A549 (cell line): ENCODE measurements around the gene RORC.

ENCODE experiments used
- MYC ChIP-seq: IDR thresholded peaks from 2 replicates; pipeline ENCODE4 v1.6.1; 2012; ENCODE audit warnings: mild to moderate bottlenecking, inconsistent platforms, low read length, improper control_type of control experiment, borderline replicate concordance
- NPAS2 ChIP-seq: fragments of 250-450 bp; sonication (Bioruptor Pico); IDR thresholded peaks from 2 replicates; pipeline ENCODE4 v1.8.0; 2022; ENCODE audit warnings: mild to moderate bottlenecking, moderate library complexity, borderline replicate concordance
- TF ChIP-seq, protein P1 (sequence below): fragments of >200 bp; sonication (Bioruptor Twin); formaldehyde crosslinking; IDR thresholded peaks from 3 replicates; pipeline ENCODE4 v1.5.1; 2016
- TF ChIP-seq, protein P2 (sequence below): fragments of 200-600 bp; sonication (generic); IDR thresholded peaks from 2 replicates; pipeline ENCODE4 v1.6.1; 2016; ENCODE audit warnings: antibody characterized with exemption, mild to moderate bottlenecking, moderate library complexity

DNA sequence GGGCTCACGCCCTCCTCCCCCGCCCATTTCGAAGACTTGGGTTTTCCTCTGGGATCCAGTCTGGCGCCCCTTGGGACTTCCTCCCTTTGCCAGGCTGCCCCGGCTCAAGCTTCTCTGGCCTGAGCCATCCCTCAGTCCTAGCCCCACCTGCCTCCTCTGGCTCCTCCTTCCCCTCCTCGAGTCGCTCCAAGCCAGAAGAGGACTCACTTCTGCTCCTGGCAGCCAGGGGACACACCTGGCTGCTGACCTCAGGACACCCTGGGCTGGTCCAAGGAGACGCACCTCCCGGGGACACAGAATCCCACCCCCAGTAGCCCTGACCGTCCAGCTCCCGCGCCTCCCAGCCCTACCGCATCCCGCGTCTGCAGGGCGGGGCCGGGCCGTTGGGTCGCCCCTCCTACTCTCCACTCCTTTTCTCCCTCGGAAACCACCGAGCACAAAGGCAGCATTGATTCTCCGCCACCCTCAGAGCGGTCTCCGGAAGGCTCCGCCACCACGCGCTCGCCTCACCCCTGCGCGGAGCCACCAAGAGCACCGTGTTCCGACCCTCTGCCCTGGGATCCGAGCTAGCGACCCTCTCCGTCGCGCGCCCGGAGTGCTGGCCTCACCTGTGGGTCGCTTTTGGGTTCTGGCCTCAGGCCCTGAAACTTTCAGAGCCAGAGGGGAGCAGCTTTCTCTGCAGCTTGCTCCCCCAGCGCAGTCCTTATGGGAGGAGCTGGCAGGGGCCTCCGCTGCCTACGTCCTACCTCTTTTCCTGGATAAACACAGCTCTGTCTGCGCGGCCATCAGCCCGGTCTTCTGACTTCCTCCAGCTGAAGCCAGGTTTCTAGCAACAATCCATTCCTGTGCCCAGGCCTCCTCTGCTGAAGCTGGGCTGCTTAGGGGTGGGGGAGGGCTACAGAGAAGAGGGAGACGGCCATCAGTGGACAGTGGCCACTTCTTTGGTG lies 8.1 kb upstream of the RORC start, which contains the start of gene C2CD4D:
- TF ChIP-seq, protein P1, sequence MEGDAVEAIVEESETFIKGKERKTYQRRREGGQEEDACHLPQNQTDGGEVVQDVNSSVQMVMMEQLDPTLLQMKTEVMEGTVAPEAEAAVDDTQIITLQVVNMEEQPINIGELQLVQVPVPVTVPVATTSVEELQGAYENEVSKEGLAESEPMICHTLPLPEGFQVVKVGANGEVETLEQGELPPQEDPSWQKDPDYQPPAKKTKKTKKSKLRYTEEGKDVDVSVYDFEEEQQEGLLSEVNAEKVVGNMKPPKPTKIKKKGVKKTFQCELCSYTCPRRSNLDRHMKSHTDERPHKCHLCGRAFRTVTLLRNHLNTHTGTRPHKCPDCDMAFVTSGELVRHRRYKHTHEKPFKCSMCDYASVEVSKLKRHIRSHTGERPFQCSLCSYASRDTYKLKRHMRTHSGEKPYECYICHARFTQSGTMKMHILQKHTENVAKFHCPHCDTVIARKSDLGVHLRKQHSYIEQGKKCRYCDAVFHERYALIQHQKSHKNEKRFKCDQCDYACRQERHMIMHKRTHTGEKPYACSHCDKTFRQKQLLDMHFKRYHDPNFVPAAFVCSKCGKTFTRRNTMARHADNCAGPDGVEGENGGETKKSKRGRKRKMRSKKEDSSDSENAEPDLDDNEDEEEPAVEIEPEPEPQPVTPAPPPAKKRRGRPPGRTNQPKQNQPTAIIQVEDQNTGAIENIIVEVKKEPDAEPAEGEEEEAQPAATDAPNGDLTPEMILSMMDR, result no peak
- TF ChIP-seq NPAS2 (CRISPR knock-in tag) (no peak), MYC (no peak)
- TF ChIP-seq, protein P2, sequence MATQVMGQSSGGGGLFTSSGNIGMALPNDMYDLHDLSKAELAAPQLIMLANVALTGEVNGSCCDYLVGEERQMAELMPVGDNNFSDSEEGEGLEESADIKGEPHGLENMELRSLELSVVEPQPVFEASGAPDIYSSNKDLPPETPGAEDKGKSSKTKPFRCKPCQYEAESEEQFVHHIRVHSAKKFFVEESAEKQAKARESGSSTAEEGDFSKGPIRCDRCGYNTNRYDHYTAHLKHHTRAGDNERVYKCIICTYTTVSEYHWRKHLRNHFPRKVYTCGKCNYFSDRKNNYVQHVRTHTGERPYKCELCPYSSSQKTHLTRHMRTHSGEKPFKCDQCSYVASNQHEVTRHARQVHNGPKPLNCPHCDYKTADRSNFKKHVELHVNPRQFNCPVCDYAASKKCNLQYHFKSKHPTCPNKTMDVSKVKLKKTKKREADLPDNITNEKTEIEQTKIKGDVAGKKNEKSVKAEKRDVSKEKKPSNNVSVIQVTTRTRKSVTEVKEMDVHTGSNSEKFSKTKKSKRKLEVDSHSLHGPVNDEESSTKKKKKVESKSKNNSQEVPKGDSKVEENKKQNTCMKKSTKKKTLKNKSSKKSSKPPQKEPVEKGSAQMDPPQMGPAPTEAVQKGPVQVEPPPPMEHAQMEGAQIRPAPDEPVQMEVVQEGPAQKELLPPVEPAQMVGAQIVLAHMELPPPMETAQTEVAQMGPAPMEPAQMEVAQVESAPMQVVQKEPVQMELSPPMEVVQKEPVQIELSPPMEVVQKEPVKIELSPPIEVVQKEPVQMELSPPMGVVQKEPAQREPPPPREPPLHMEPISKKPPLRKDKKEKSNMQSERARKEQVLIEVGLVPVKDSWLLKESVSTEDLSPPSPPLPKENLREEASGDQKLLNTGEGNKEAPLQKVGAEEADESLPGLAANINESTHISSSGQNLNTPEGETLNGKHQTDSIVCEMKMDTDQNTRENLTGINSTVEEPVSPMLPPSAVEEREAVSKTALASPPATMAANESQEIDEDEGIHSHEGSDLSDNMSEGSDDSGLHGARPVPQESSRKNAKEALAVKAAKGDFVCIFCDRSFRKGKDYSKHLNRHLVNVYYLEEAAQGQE, result no peak
